ENCODE data around the gene UBIAD1.

DNA sequence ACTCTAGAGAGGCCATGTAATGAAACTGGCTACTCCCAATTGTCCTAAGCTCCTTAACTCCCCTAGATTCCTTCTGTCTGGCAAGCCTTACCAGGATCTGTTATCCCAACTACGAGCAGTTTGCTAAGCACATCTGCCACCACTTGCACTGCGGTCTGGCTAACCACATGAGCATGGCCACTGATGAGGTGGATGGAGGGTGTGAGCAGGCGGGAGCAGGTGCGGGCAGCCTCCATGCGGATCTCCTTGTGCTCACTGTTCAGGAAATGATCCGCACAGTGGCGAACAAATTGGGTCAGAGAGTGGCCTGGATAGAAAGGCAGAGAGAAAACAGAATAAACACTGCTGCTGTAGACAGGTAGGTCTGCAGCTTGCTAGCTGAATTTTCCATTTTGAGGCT lies 34.7 kb upstream of the UBIAD1 start:
- TF ChIP-seq CTCF (IDR thresholded peaks at IDR 0.05) = no peak
- no peak for TF ChIP-seq ZFX (IDR thresholded peaks at IDR 0.05; ENCODE audit: borderline replicate concordance)
